Epithelial cell of proximal tubule (primary cell): Measurements from ENCODE around the gene TBCC. TPM values are rescaled to one million over a fixed set of nuclear protein-coding genes. Genes with fewer than 3 reads are reported as not detected.

Source experiments
- DNase-seq: peaks from one replicate; pipeline ENCODE4 v3.0.0-alpha.2; 2011; ENCODE audit warnings: low read depth
- H3K4me3 ChIP-seq: 2 replicates; pipeline ENCODE4 v1.5.1; 2011; ENCODE audit warnings: low read depth, mild to moderate bottlenecking, low read length
- CTCF ChIP-seq: conservative IDR thresholded peaks from 2 replicates; pipeline ENCODE4 v1.5.1; 2012; ENCODE audit warnings: low read depth, mild to moderate bottlenecking, low read length
- total RNA-seq: library from RNA; depleted of rRNA; stranded (reverse); fragments of >200 nt; gene quantifications from 2 replicates; pipeline ENCODE4 v1.2.3, GENCODE V29; 2015

Gene TBCC
- 25.4 and 49.0 TPM in 2 replicates for total RNA-seq

- no peak for TF ChIP-seq CTCF
- H3K4me3 ChIP-seq: peak within 1 kb of the TSS; percentile 84
- peak; percentile 85 for DNase-seq
Observed at GRCh38 chr6:42745640-42746462, at the start of gene TBCC. TBCC (minus strand) TSS chr6:42746103; CDS start chr6:42746073, 30 bp downstream.

- no peak for TF ChIP-seq CTCF
Observed at GRCh38 chr6:42795651-42796050, 49.7 kb upstream of the TBCC start.

GRCh38 chr6:42791706-42792320, 45.9 kb upstream of the TBCC start:
- no peak for TF ChIP-seq CTCF
- H3K4me3 ChIP-seq: no peak overlapping the region
- no peak for DNase-seq

More at GRCh38 chr6:42795651-42796050, 49.7 kb upstream of the TBCC start:
- no peak overlapping the region for H3K4me3 ChIP-seq
- DNase-seq: no peak

GRCh38 chr6:42790549-42791181, 44.8 kb upstream of the TBCC start:
- TF ChIP-seq CTCF: no peak
- H3K4me3 ChIP-seq: no peak overlapping the region
- no peak for DNase-seq

GRCh38 chr6:42788671-42789070, 42.8 kb upstream of the TBCC start:
- no peak overlapping the region for H3K4me3 ChIP-seq
- no peak for TF ChIP-seq CTCF
- no peak for DNase-seq

GRCh38 chr6:42787063-42787472, 41.2 kb upstream of the TBCC start:
- H3K4me3 ChIP-seq: no peak overlapping the region
- no peak for DNase-seq
- TF ChIP-seq CTCF: no peak
